ENCODE data around the gene DYNLRB2.

- TF ChIP-seq POLR2A (IDR thresholded peaks at IDR 0.05; ENCODE audit: low read depth, low read length), result no peak
- no peak for TF ChIP-seq CTCF (IDR thresholded peaks at IDR 0.05 in 2 of 3, conservative IDR thresholded peaks at IDR 0.05 in 1 of 3; ENCODE audit: control insufficient read depth in 2 of 3, extremely low read depth in 1 of 3, insufficient read depth in 1 of 3, low read depth in 3 of 3, low read length in 3 of 3)
- TF ChIP-seq NRF1 (conservative IDR thresholded peaks at IDR 0.05; ENCODE audit: low read depth, low read length), result no peak
- no peak for TF ChIP-seq JUNB (IDR thresholded peaks at IDR 0.05)
- TF ChIP-seq CHD2 (IDR thresholded peaks at IDR 0.05; ENCODE audit: borderline replicate concordance, low read depth, low read length), result no peak
- no peak for TF ChIP-seq USF1 (IDR thresholded peaks at IDR 0.05; ENCODE audit: borderline replicate concordance, extremely low read length, insufficient read depth, low read depth, low read length)
- TF ChIP-seq MXI1 (IDR thresholded peaks at IDR 0.05; ENCODE audit: low read depth, low read length), result no peak
- TF ChIP-seq SP1 (IDR thresholded peaks at IDR 0.05; ENCODE audit: low read depth, low read length), result no peak
Observed at GRCh38 chr16:80544326-80544725, 3.5 kb downstream of the DYNLRB2 start.
